T-helper 1 cell treated with Interleukin-12 subunit alpha and Interleukin-12 subunit beta and Interleukin-4 antibody, amounts not matched to agents 30 μg/mL and 1 μg/mL, for 36 hours (primary cell): ENCODE data around the gene ANO3.

Experiments used
- H3K27ac Mint-ChIP-seq: one replicate; pipeline ENCODE4 v1.8.0; 2021; ENCODE audit warnings: mild to moderate bottlenecking, mixed read lengths
- H3K27me3 Mint-ChIP-seq: one replicate; pipeline ENCODE4 v1.8.0; 2021; ENCODE audit warnings: low read depth, mixed read lengths
- H3K36me3 Mint-ChIP-seq: one replicate; pipeline ENCODE4 v1.8.0; 2021; ENCODE audit warnings: low read depth, mixed read lengths
- H3K4me1 Mint-ChIP-seq: one replicate; pipeline ENCODE4 v1.8.0; 2021; ENCODE audit warnings: low read depth, mixed read lengths
- H3K4me3 Mint-ChIP-seq: one replicate; pipeline ENCODE4 v1.8.0; 2021; ENCODE audit warnings: mild to moderate bottlenecking, moderate library complexity, mixed read lengths
- H3K9me3 Mint-ChIP-seq: one replicate; pipeline ENCODE4 v1.8.0; 2021; ENCODE audit warnings: mixed read lengths

The ANO3 gene

GRCh38 chr11:26700574-26701235, 368.8 kb downstream of the ANO3 start:
- no peaks in the 10 kb centered on the region for H3K9me3 Mint-ChIP-seq
- no peak overlapping the region for H3K27ac Mint-ChIP-seq
- H3K36me3 Mint-ChIP-seq = no peaks in the 10 kb centered on the region
- no peaks in the 10 kb centered on the region for H3K4me1 Mint-ChIP-seq
- H3K4me3 Mint-ChIP-seq = no peak overlapping the region
- no peaks in the 10 kb centered on the region for H3K27me3 Mint-ChIP-seq

DNA sequence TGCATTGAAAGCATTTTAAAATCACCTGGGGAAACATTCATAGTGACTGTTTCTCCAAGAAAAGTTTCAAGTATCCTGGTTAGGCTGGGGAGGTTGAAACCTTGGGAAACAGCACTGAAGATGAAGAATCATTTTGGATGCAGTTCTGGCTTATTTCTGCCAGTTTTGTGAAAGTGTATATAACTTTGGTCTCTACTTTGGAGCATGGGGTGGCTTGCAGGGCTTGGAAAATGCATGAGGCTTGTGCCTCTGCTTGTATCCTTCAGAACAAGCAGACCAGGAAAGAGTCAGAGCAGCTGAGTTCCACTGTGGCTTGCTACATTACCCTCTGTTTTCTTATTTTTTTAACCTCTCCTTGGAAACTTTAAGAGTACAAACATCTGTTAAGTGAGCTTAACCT, 370.5 kb downstream of the ANO3 start:
- Mint-ChIP-seq H3K9me3 (no peaks in the 10 kb centered on the region), H3K27ac (no peak overlapping the region), H3K4me3 (no peak overlapping the region), H3K4me1 (no peaks in the 10 kb centered on the region), H3K27me3 (no peaks in the 10 kb centered on the region), H3K36me3 (no peaks in the 10 kb centered on the region)

DNA sequence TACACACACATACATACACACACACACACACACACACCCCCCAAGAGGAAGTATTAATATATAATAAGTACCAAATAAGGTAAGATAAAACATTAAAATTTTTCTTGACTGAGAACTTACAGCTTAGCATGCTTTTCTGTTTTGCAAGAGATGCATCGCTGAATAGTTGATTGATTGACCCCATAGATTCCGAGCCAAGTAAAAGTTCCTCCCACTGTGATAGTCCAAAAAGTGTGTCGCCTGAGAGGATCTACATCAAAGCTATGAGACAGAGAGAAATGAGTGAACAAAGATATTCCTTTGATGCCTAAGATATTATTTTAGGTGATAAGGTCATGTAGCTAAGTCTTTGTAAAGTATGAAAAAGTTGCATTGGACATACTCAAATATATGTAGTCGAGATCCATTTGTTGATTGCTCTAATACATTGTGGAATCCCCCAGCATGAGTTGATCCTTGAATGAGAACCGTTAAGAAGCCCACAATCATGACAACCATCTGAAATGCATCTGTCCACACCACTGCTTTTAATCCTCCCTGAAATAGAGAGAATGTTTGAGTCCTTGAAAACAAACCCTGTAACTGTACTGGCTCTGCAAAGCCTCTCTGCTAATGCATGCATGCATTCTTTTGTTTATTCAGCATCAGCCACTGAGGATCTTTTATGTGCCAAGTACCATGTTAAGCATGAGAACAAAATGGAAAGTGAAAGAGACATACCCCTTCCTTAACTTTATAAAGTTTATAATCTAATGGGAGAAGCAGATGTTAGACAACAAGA, 371.7 kb downstream of the ANO3 start:
- Mint-ChIP-seq H3K27me3 (no peaks in the 10 kb centered on the region), H3K4me3 (no peak overlapping the region), H3K36me3 (no peaks in the 10 kb centered on the region), H3K27ac (no peak overlapping the region), H3K9me3 (no peaks in the 10 kb centered on the region), H3K4me1 (no peaks in the 10 kb centered on the region)

DNA sequence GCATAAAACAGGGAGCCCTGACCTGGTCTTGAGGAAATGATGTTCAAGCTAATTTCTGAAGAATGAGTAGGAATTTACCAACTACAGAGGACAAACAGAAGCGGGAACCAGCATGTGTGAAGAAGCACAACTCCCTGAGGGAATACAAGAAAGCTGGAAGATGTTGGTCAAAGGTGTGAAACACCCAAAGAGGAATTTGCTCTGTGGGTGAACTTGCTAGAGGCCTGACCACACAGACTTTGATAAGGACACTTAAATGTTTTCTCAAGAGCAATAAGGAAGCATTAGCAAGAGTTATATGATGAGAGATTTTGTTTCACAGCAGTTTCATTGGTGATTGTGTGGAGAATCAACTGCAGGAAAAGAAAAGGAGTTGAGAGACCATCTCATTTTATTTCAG, 372.3 kb downstream of the ANO3 start:
- no peaks in the 10 kb centered on the region for H3K9me3 Mint-ChIP-seq
- no peaks in the 10 kb centered on the region for H3K27me3 Mint-ChIP-seq
- H3K36me3 Mint-ChIP-seq = no peaks in the 10 kb centered on the region
- H3K27ac Mint-ChIP-seq = no peak overlapping the region
- no peaks in the 10 kb centered on the region for H3K4me1 Mint-ChIP-seq
- H3K4me3 Mint-ChIP-seq = no peak overlapping the region

DNA sequence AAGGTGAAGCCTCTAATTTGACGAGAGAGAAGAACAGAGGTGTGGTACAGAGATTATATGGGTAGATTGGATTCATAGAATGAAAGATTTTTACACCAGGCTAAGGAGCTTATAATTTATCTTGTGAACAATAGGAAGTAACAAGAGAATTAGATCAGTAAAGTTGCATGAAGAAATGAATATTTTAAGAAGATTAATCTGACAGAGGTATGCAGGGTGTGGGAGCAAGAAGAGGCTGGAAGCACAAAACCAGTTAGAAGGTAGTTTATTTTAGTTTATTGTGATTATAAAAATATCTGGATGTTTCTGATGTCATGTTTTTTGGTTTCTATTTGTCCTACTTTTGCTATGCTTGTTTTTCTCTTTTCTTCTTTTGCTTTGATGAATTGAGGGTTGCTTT, 374.3 kb downstream of the ANO3 start:
- no peak overlapping the region for H3K4me3 Mint-ChIP-seq
- no peaks in the 10 kb centered on the region for H3K9me3 Mint-ChIP-seq
- H3K27me3 Mint-ChIP-seq = no peaks in the 10 kb centered on the region
- no peak overlapping the region for H3K27ac Mint-ChIP-seq
- H3K4me1 Mint-ChIP-seq = no peaks in the 10 kb centered on the region
- H3K36me3 Mint-ChIP-seq = no peaks in the 10 kb centered on the region

DNA sequence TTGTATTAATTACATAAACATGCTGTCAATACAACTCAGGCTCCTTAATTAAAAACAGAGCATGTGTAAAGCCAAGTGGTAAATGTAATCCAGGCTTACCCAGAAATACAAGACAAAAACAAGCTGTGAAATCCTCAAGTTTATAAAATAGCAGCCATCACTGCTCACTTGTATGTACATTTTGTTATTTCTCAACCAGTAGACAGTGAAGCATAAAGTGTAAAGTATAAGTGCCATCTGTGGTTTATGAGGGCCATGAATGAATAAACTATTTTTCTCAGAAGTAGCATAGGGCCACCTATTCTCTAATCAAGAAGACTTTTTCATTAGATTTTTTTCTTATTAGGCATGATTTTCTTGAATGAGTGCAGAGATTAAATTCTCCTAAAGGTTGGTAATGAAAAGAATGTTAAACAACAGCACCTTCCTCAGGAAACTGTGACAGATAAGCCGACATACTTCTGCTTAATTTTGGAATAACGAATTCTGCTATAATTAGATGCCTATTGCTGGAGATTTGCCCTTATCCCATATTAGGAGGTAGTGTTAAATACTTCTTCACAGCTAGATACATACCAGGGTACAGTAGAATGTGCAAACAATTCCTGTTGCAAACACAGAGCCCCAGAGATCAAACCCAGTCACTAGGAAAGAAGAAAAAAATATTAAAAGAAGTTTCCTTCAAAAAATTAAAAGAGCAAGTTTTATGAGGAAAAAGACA, 377.0 kb downstream of the ANO3 start:
- Mint-ChIP-seq H3K9me3 (no peaks in the 10 kb centered on the region), H3K27me3 (no peaks in the 10 kb centered on the region), H3K4me1 (no peaks in the 10 kb centered on the region), H3K36me3 (no peaks in the 10 kb centered on the region), H3K4me3 (no peak overlapping the region), H3K27ac (no peak overlapping the region)

- H3K9me3 Mint-ChIP-seq = no peaks in the 10 kb centered on the region
- no peaks in the 10 kb centered on the region for H3K36me3 Mint-ChIP-seq
- H3K4me3 Mint-ChIP-seq = no peak overlapping the region
- H3K4me1 Mint-ChIP-seq = no peaks in the 10 kb centered on the region
- H3K27ac Mint-ChIP-seq = no peak overlapping the region
- H3K27me3 Mint-ChIP-seq = no peaks in the 10 kb centered on the region
These were observed 378.6 kb downstream of the ANO3 start for GRCh38 chr11:26710489-26710888.

- H3K27me3 Mint-ChIP-seq = no peaks in the 10 kb centered on the region
- H3K36me3 Mint-ChIP-seq = no peaks in the 10 kb centered on the region
- H3K9me3 Mint-ChIP-seq = no peaks in the 10 kb centered on the region
- H3K27ac Mint-ChIP-seq = no peak overlapping the region
- H3K4me1 Mint-ChIP-seq = no peaks in the 10 kb centered on the region
- no peak overlapping the region for H3K4me3 Mint-ChIP-seq
These were observed 380.6 kb downstream of the ANO3 start for GRCh38 chr11:26712497-26712896.
